HEK293 (cell line): Measurements from ENCODE around the gene S100A2.

Experiments
- HOXA7 ChIP-seq: sonication (generic); formaldehyde crosslinking; IDR thresholded peaks from 2 replicates; pipeline ENCODE4 v1.8.1; 2022; ENCODE audit warnings: missing genetic modification reagents, borderline replicate concordance
- OSR2 ChIP-seq: fragments of 450-650 bp; formaldehyde crosslinking; IDR thresholded peaks from 2 replicates; pipeline ENCODE4 v1.5.1; 2016; ENCODE audit warnings: missing biosample characterization, missing genetic modification characterization
- REST ChIP-seq: fragments of 450-650 bp; formaldehyde crosslinking; IDR thresholded peaks from 2 replicates; pipeline ENCODE4 v1.5.1; 2016; ENCODE audit warnings: missing biosample characterization, missing genetic modification characterization
- ZNF214 ChIP-seq: fragments of 450-650 bp; formaldehyde crosslinking; IDR thresholded peaks from 2 replicates; pipeline ENCODE4 v1.5.1; 2017; ENCODE audit warnings: missing biosample characterization, mild to moderate bottlenecking, missing genetic modification characterization, borderline replicate concordance
- ZNF423 ChIP-seq: fragments of 450-650 bp; formaldehyde crosslinking; IDR thresholded peaks from 2 replicates; pipeline ENCODE4 v1.5.1; 2016; ENCODE audit warnings: missing biosample characterization, missing genetic modification characterization
- ZNF777 ChIP-seq: fragments of 450-650 bp; formaldehyde crosslinking; IDR thresholded peaks from 2 replicates; pipeline ENCODE4 v1.5.1; 2017; ENCODE audit warnings: missing biosample characterization, missing genetic modification characterization, borderline replicate concordance
- ZSCAN5A ChIP-seq: fragments of 450-650 bp; formaldehyde crosslinking; IDR thresholded peaks from 2 replicates; pipeline ENCODE4 v1.5.1; 2016; ENCODE audit warnings: missing biosample characterization, missing genetic modification characterization
- TF ChIP-seq, protein P1 (sequence below): fragments of 450-650 bp; formaldehyde crosslinking; IDR thresholded peaks from 2 replicates; pipeline ENCODE4 v1.5.1; 2016; ENCODE audit warnings: missing biosample characterization, missing genetic modification characterization
- TF ChIP-seq, protein P2 (sequence below): fragments of 450-650 bp; formaldehyde crosslinking; conservative IDR thresholded peaks from 2 replicates; pipeline ENCODE4 v1.5.1; 2016; ENCODE audit warnings: low read depth, missing biosample characterization, missing genetic modification characterization

DNA sequence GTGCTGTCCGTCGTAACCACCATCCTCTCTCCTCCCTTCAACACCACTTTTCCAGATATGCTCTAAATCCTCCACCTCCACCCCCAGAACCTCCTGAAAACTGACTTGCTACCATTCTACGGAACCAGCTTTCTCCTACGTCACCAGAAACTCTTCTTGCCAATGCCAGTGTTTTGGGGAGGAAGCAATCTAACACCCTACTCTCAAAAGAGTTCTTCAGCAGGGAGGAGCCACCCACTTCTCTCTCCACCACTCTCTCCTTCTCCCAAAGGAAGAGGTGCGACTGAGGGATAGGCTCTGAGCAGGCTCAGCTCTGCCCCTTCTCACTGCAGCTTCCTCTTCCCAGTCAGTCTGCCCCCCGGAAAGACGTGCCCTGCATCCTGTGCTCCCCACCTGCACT is 6.1 kb upstream of the S100A2 start:
- TF ChIP-seq ZSCAN5A (tag by site-specific recombination) = no peak
- TF ChIP-seq, protein P1, sequence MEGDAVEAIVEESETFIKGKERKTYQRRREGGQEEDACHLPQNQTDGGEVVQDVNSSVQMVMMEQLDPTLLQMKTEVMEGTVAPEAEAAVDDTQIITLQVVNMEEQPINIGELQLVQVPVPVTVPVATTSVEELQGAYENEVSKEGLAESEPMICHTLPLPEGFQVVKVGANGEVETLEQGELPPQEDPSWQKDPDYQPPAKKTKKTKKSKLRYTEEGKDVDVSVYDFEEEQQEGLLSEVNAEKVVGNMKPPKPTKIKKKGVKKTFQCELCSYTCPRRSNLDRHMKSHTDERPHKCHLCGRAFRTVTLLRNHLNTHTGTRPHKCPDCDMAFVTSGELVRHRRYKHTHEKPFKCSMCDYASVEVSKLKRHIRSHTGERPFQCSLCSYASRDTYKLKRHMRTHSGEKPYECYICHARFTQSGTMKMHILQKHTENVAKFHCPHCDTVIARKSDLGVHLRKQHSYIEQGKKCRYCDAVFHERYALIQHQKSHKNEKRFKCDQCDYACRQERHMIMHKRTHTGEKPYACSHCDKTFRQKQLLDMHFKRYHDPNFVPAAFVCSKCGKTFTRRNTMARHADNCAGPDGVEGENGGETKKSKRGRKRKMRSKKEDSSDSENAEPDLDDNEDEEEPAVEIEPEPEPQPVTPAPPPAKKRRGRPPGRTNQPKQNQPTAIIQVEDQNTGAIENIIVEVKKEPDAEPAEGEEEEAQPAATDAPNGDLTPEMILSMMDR (tag by site-specific recombination) = no peak
- no peak for TF ChIP-seq OSR2 (tag by site-specific recombination)
- no peak for TF ChIP-seq REST
- no peak for TF ChIP-seq ZNF423
- TF ChIP-seq, protein P2, sequence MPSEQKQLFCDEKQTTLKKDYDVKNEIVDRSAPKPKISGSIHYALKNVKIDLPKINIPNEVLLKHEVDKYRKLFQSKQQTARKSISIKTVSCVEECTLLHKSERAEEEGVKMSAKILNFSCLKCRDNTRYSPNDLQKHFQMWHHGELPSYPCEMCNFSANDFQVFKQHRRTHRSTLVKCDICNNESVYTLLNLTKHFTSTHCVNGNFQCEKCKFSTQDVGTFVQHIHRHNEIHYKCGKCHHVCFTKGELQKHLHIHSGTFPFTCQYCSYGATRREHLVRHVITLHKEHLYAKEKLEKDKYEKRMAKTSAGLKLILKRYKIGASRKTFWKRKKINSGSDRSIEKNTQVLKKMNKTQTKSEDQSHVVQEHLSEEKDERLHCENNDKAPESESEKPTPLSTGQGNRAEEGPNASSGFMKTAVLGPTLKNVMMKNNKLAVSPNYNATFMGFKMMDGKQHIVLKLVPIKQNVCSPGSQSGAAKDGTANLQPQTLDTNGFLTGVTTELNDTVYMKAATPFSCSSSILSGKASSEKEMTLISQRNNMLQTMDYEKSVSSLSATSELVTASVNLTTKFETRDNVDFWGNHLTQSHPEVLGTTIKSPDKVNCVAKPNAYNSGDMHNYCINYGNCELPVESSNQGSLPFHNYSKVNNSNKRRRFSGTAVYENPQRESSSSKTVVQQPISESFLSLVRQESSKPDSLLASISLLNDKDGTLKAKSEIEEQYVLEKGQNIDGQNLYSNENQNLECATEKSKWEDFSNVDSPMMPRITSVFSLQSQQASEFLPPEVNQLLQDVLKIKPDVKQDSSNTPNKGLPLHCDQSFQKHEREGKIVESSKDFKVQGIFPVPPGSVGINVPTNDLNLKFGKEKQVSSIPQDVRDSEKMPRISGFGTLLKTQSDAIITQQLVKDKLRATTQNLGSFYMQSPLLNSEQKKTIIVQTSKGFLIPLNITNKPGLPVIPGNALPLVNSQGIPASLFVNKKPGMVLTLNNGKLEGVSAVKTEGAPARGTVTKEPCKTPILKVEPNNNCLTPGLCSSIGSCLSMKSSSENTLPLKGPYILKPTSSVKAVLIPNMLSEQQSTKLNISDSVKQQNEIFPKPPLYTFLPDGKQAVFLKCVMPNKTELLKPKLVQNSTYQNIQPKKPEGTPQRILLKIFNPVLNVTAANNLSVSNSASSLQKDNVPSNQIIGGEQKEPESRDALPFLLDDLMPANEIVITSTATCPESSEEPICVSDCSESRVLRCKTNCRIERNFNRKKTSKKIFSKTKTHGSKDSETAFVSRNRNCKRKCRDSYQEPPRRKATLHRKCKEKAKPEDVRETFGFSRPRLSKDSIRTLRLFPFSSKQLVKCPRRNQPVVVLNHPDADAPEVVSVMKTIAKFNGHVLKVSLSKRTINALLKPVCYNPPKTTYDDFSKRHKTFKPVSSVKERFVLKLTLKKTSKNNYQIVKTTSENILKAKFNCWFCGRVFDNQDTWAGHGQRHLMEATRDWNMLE (tag by site-specific recombination) = no peak
- TF ChIP-seq ZNF214 (tag by site-specific recombination) = no peak
- TF ChIP-seq ZNF777 = no peak
- TF ChIP-seq HOXA7 = no peak
